Mesenchymal stem cell (in vitro differentiated cells and primary cell): ENCODE results near the gene NLK.

Experiments
- DNase-seq: peaks from one replicate; pipeline ENCODE4 v3.0.0-alpha.2; 2013
- H2AFZ ChIP-seq: one replicate; pipeline ENCODE4 v1.6.1; 2013; ENCODE audit warnings: low read depth, mild to moderate bottlenecking, control low read depth, inconsistent platforms, low read length, moderate library complexity
- H2AK5ac ChIP-seq: 2 replicates; pipeline ENCODE4 v1.6.1; 2013; ENCODE audit warnings: low read length, moderate library complexity, mild to moderate bottlenecking, inconsistent platforms; ENCODE audit not compliant: severe bottlenecking
- H2BK120ac ChIP-seq: one replicate; pipeline ENCODE4 v1.6.1; 2013; ENCODE audit warnings: low read depth, mild to moderate bottlenecking, inconsistent platforms, low read length, moderate library complexity
- H2BK12ac ChIP-seq, 2 experiments: one replicate each; pipeline ENCODE4 v1.6.1; 2013; ENCODE audit warnings: inconsistent platforms in 2 of 2, low read length in 2 of 2, mild to moderate bottlenecking in 2 of 2, moderate library complexity in 2 of 2, control low read depth in 1 of 2
- H2BK15ac ChIP-seq: one replicate; pipeline ENCODE4 v1.6.1; 2013; ENCODE audit warnings: mild to moderate bottlenecking, low read depth, inconsistent platforms; ENCODE audit not compliant: poor library complexity, severe bottlenecking
- H2BK5ac ChIP-seq: 2 replicates; pipeline ENCODE4 v1.6.1; 2013; ENCODE audit warnings: low read depth, mild to moderate bottlenecking, low read length, control low read depth, inconsistent platforms; ENCODE audit not compliant: poor library complexity, severe bottlenecking
- H3K14ac ChIP-seq, 2 experiments: one replicate each; pipeline ENCODE4 v1.6.1; 2013; ENCODE audit warnings: inconsistent platforms in 2 of 2, low read length in 2 of 2, control low read depth in 1 of 2, mild to moderate bottlenecking in 1 of 2, moderate library complexity in 1 of 2
- H3K18ac ChIP-seq, 2 experiments: one replicate each; pipeline ENCODE4 v1.6.1; 2013; ENCODE audit warnings: inconsistent platforms in 2 of 2, low read length in 2 of 2, control low read depth in 1 of 2, low read depth in 1 of 2, mild to moderate bottlenecking in 1 of 2
- H3K23ac ChIP-seq, 2 experiments: one replicate each; pipeline ENCODE4 v1.6.1; 2013; ENCODE audit warnings: inconsistent platforms in 2 of 2, low read length in 2 of 2, mild to moderate bottlenecking in 2 of 2, moderate library complexity in 2 of 2, control low read depth in 1 of 2
- H3K27ac ChIP-seq: 2 replicates; pipeline ENCODE4 v1.5.1; 2013; ENCODE audit warnings: mild to moderate bottlenecking, moderate library complexity, low read length, control low read depth, inconsistent platforms; ENCODE audit not compliant: poor library complexity, severe bottlenecking
- H3K27me3 ChIP-seq, 2 experiments: 2 replicates each; pipeline versions ENCODE4 v1.6.1 to v1.7.0; 2013; ENCODE audit warnings: low read length in 2 of 2, mild to moderate bottlenecking in 2 of 2, moderate library complexity in 2 of 2, control low read depth in 1 of 2, inconsistent platforms in 1 of 2; ENCODE audit not compliant: control insufficient read depth in 1 of 2, insufficient read depth in 1 of 2
- H3K36me3 ChIP-seq, 2 experiments: 2 replicates each; pipeline versions ENCODE4 v1.6.1 to v1.7.0; 2013; ENCODE audit warnings: low read length in 2 of 2, control low read depth in 1 of 2, inconsistent platforms in 1 of 2, low read depth in 1 of 2, mild to moderate bottlenecking in 1 of 2; ENCODE audit not compliant: insufficient read depth in 2 of 2, control insufficient read depth in 1 of 2
- H3K4ac ChIP-seq, 2 experiments: one replicate each; pipeline ENCODE4 v1.6.1; 2013; ENCODE audit warnings: inconsistent platforms in 2 of 2, low read length in 2 of 2, mild to moderate bottlenecking in 2 of 2, moderate library complexity in 2 of 2, control low read depth in 1 of 2, low read depth in 1 of 2
- H3K4me1 ChIP-seq: 2 replicates; pipeline ENCODE4 v1.6.1; 2013; ENCODE audit warnings: low read depth, low read length, control low read depth; ENCODE audit not compliant: control insufficient read depth, insufficient read depth
- H3K4me2 ChIP-seq: 2 replicates; pipeline ENCODE4 v1.6.1; 2013; ENCODE audit warnings: low read length, mild to moderate bottlenecking, inconsistent platforms; ENCODE audit not compliant: poor library complexity, severe bottlenecking
- H3K4me3 ChIP-seq, 2 experiments: 2 replicates each; pipeline versions ENCODE4 v1.5.1 to v1.7.0; 2013; ENCODE audit warnings: low read length in 2 of 2, mild to moderate bottlenecking in 2 of 2, control low read depth in 1 of 2, low read depth in 1 of 2; ENCODE audit not compliant: insufficient read depth in 1 of 2
- H3K79me1 ChIP-seq: replicated peaks from 2 replicates; pipeline ENCODE4 v1.6.1; 2013; ENCODE audit warnings: mild to moderate bottlenecking, control low read depth, low read length, inconsistent platforms; ENCODE audit not compliant: poor library complexity, severe bottlenecking
- H3K9ac ChIP-seq: 2 replicates; pipeline ENCODE4 v1.7.0; 2013; ENCODE audit warnings: mild to moderate bottlenecking, low read length, moderate library complexity
- H3K9me3 ChIP-seq: 2 replicates; pipeline ENCODE4 v1.7.0; 2013; ENCODE audit warnings: mild to moderate bottlenecking, low read length; ENCODE audit not compliant: control insufficient read depth
- H4K8ac ChIP-seq: one replicate; pipeline ENCODE4 v1.6.1; 2013; ENCODE audit warnings: inconsistent platforms, mild to moderate bottlenecking, low read length, moderate library complexity
- H4K91ac ChIP-seq: one replicate; pipeline ENCODE4 v1.6.1; 2013; ENCODE audit warnings: mild to moderate bottlenecking, low read length, inconsistent platforms
- WGBS: methylation state at CpG from one replicate; pipeline ENCODE4 v1.1.7; 2013; ENCODE audit warnings: mixed read lengths; 5-methylcytosine and 5-hydroxymethylcytosine counted together

The NLK gene

GRCh38 chr17:28142305-28142704 lies 99.8 kb downstream of the NLK start:
- H3K9me3 ChIP-seq: no peaks in the 10 kb centered on the region
- no peak overlapping the region for H3K18ac ChIP-seq
- H2BK15ac ChIP-seq: no peak overlapping the region
- no peak overlapping the region for H4K8ac ChIP-seq
- H2BK5ac ChIP-seq: no peak overlapping the region
- WGBS: 74% methylated on average over 5 of the region's 5 CpGs
- no peak overlapping the region for H3K4me3 ChIP-seq
- no peaks in the 10 kb centered on the region for H3K79me1 ChIP-seq
- H3K4ac ChIP-seq: no peak overlapping the region
- no peak overlapping the region for H3K14ac ChIP-seq
- H3K4me2 ChIP-seq: no peak overlapping the region
- no peak overlapping the region for H2AFZ ChIP-seq
- no peak overlapping the region for H4K91ac ChIP-seq
- H2BK120ac ChIP-seq: no peak overlapping the region
- H3K36me3 ChIP-seq: peaks cover 0 to 40% of the 10 kb centered on the region in 2 experiments
- H3K4me1 ChIP-seq: no peaks in the 10 kb centered on the region
- no peak for DNase-seq
- no peaks in the 10 kb centered on the region for H3K27me3 ChIP-seq
- H3K27ac ChIP-seq: no peak overlapping the region
- no peak overlapping the region for H2BK12ac ChIP-seq
- no peak overlapping the region for H3K23ac ChIP-seq
- no peak overlapping the region for H3K9ac ChIP-seq
- no peak overlapping the region for H2AK5ac ChIP-seq

GRCh38 chr17:28144019-28144418 lies 101.5 kb downstream of the NLK start:
- H2BK120ac ChIP-seq: no peak overlapping the region
- H2BK15ac ChIP-seq: no peak overlapping the region
- no peaks in the 10 kb centered on the region for H3K4me1 ChIP-seq
- H3K9ac ChIP-seq: no peak overlapping the region
- H3K4me2 ChIP-seq: no peak overlapping the region
- no peak overlapping the region for H2AFZ ChIP-seq
- H3K14ac ChIP-seq: no peak overlapping the region
- no peaks in the 10 kb centered on the region for H3K9me3 ChIP-seq
- H3K18ac ChIP-seq: no peak overlapping the region
- H3K36me3 ChIP-seq: peaks cover 0 to 37% of the 10 kb centered on the region in 2 experiments
- DNase-seq: no peak
- no peak overlapping the region for H4K91ac ChIP-seq
- WGBS: 100% methylated on average over 1 of the region's 3 CpGs
- H2AK5ac ChIP-seq: no peak overlapping the region
- no peak overlapping the region for H3K4me3 ChIP-seq
- no peak overlapping the region for H3K23ac ChIP-seq
- H2BK12ac ChIP-seq: no peak overlapping the region
- H2BK5ac ChIP-seq: no peak overlapping the region
- H3K4ac ChIP-seq: no peak overlapping the region
- no peak overlapping the region for H3K27ac ChIP-seq
- H4K8ac ChIP-seq: no peak overlapping the region
- no peaks in the 10 kb centered on the region for H3K27me3 ChIP-seq
- no peaks in the 10 kb centered on the region for H3K79me1 ChIP-seq

- Histone ChIP-seq H3K27me3 (no peaks in the 10 kb centered on the region), H2AK5ac (no peak overlapping the region), H3K4ac (no peak overlapping the region), H3K23ac (no peak overlapping the region), H3K36me3 (peaks cover 0 to 37% of the 10 kb centered on the region in 2 experiments), H4K8ac (no peak overlapping the region), H2BK120ac (no peak overlapping the region), H3K9me3 (no peaks in the 10 kb centered on the region), H3K14ac (no peak overlapping the region), H2BK15ac (no peak overlapping the region), H4K91ac (no peak overlapping the region), H3K27ac (no peak overlapping the region), H3K9ac (no peak overlapping the region), H2BK5ac (no peak overlapping the region), H3K18ac (no peak overlapping the region), H3K4me1 (no peaks in the 10 kb centered on the region), H3K4me3 (no peak overlapping the region), H3K4me2 (no peak overlapping the region), H3K79me1 (no peaks in the 10 kb centered on the region), H2BK12ac (no peak overlapping the region), H2AFZ (no peak overlapping the region)
- 100% methylated on average over 1 of the region's 2 CpGs for WGBS
- DNase-seq: peak; percentile 22
These were observed 102.9 kb downstream of the NLK start for GRCh38 chr17:28145348-28145747.

GRCh38 chr17:28147017-28147416 lies 104.5 kb downstream of the NLK start:
- H2BK120ac ChIP-seq: no peak overlapping the region
- no peak overlapping the region for H3K4me3 ChIP-seq
- H4K91ac ChIP-seq: no peak overlapping the region
- H3K4ac ChIP-seq: no peak overlapping the region
- no peak overlapping the region for H2AK5ac ChIP-seq
- no peak overlapping the region for H3K18ac ChIP-seq
- no peak overlapping the region for H3K4me2 ChIP-seq
- H2BK15ac ChIP-seq: no peak overlapping the region
- H3K4me1 ChIP-seq: no peaks in the 10 kb centered on the region
- no peak overlapping the region for H2AFZ ChIP-seq
- H3K79me1 ChIP-seq: no peaks in the 10 kb centered on the region
- H3K9me3 ChIP-seq: no peaks in the 10 kb centered on the region
- no peak overlapping the region for H4K8ac ChIP-seq
- H3K36me3 ChIP-seq: peaks cover 0 to 25% of the 10 kb centered on the region in 2 experiments
- no peak overlapping the region for H3K23ac ChIP-seq
- no peak overlapping the region for H3K27ac ChIP-seq
- H3K14ac ChIP-seq: no peak overlapping the region
- no peak for DNase-seq
- H2BK12ac ChIP-seq: no peak overlapping the region
- H3K9ac ChIP-seq: no peak overlapping the region
- H2BK5ac ChIP-seq: no peak overlapping the region
- no peaks in the 10 kb centered on the region for H3K27me3 ChIP-seq
